Stimulated activated memory B cell treated with anti-CD40 and anti-IgM and Interleukin-4, amounts not matched to agents 10 μg/mL and 1 μg/mL and 100 μg/mL, for 72 hours (primary cell): ENCODE measurements around the gene PSAPL1.

Source experiments
- ATAC-seq: fragments of 150-1000 bp; cut with Tn5 transposase; 2 replicates; pipeline ENCODE4 v1.10.0; 2021
- H3K27ac Mint-ChIP-seq: one replicate; pipeline ENCODE4 v1.8.0; 2022; ENCODE audit warnings: mild to moderate bottlenecking, mixed read lengths
- H3K27me3 Mint-ChIP-seq: one replicate; pipeline ENCODE4 v1.8.0; 2022; ENCODE audit warnings: mixed read lengths
- H3K36me3 Mint-ChIP-seq: one replicate; pipeline ENCODE4 v1.8.0; 2022; ENCODE audit warnings: mixed read lengths
- H3K4me1 Mint-ChIP-seq: one replicate; pipeline ENCODE4 v1.8.0; 2022; ENCODE audit warnings: mixed read lengths
- H3K4me3 Mint-ChIP-seq: one replicate; pipeline ENCODE4 v1.8.0; 2022; ENCODE audit warnings: mild to moderate bottlenecking, moderate library complexity, mixed read lengths
- H3K9me3 Mint-ChIP-seq: one replicate; pipeline ENCODE4 v1.8.0; 2022; ENCODE audit warnings: mixed read lengths

Gene PSAPL1, protein sequence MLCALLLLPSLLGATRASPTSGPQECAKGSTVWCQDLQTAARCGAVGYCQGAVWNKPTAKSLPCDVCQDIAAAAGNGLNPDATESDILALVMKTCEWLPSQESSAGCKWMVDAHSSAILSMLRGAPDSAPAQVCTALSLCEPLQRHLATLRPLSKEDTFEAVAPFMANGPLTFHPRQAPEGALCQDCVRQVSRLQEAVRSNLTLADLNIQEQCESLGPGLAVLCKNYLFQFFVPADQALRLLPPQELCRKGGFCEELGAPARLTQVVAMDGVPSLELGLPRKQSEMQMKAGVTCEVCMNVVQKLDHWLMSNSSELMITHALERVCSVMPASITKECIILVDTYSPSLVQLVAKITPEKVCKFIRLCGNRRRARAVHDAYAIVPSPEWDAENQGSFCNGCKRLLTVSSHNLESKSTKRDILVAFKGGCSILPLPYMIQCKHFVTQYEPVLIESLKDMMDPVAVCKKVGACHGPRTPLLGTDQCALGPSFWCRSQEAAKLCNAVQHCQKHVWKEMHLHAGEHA

DNA sequence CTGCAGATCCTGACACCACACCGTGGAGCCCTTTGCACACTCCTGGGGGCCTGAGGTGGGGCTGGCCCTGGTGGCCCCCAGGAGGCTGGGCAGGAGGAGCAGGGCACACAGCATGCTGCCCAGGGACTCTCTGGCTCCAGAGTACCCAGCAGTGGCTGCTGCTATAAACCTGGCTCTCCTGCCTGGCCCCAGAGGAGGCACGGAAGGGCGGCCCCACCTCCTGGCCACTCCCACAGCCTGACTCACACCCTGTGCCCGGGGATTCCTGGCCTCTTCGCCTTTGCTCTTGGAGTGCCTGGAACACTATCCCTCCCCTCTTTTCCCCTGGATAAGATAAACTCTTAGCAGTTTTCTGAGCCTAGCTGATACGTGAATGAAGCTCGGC is at the start of gene PSAPL1:
PSAPL1 (minus strand) TSS at position 165 of the 385 bp plus-strand sequence; CDS start at position 114, 51 bp downstream.
- Mint-ChIP-seq H3K27me3 (no peaks in the 10 kb centered on the region), H3K4me1 (no peaks in the 10 kb centered on the region), H3K27ac (no peak within 1 kb of the TSS)

DNA sequence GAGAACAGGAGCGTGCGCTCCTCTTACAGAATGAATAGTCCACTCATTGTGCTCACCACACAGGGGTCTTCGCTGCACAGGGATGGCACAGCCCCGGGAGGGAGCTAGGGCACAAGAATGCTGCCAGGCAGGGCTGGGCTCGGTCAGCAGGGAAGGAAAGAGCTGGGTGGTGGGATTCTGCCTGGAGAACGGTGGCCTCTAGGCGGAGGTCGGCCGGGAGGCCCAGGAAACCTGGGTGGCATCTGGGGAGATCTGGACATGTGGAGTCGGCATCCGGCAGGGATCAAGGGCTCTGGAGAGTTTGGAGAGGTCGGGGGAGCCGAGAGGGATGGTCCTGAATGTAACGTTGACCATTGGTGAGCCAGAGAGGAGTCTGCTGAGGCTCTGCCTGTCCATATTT is 46.5 kb upstream of the PSAPL1 start:
- no peak for ATAC-seq
- no peak overlapping the region for H3K27ac Mint-ChIP-seq

More for the DNA sequence above, at the start of gene PSAPL1:
- no peak for ATAC-seq
- H3K9me3 Mint-ChIP-seq: no peaks in the 10 kb centered on the region
- H3K36me3 Mint-ChIP-seq: no peaks in the 10 kb centered on the region
- no peak within 1 kb of the TSS for H3K4me3 Mint-ChIP-seq

DNA sequence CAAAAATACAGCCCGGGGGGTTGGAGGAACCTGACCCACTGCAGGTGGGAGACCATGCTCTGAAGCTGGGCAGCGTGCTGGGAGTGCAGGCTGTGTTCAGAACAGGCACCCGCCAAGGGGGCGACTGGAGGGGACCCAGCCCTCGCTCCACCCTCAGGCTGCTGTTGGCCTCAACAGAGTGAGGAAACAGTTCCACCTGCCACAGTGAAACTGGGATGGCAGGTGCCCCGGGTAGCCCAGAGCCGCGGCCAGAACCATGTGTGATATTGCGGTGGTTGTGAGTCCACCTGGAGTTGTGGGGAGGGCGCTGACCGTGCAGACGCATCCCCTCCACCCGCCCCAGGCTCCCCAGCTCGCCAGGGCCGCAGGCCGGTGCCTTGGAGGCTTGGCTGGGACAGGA is 45.7 kb upstream of the PSAPL1 start:
- H3K4me1 Mint-ChIP-seq: no peaks in the 10 kb centered on the region
- H3K27ac Mint-ChIP-seq: no peak overlapping the region
- ATAC-seq: no peak
- no peaks in the 10 kb centered on the region for H3K27me3 Mint-ChIP-seq
- no peak overlapping the region for H3K4me3 Mint-ChIP-seq
- H3K9me3 Mint-ChIP-seq: no peaks in the 10 kb centered on the region
- no peaks in the 10 kb centered on the region for H3K36me3 Mint-ChIP-seq

More for the DNA sequence above, 46.5 kb upstream of the PSAPL1 start:
- Mint-ChIP-seq H3K4me3 (no peak overlapping the region), H3K9me3 (no peaks in the 10 kb centered on the region), H3K4me1 (no peaks in the 10 kb centered on the region), H3K36me3 (no peaks in the 10 kb centered on the region), H3K27me3 (no peaks in the 10 kb centered on the region)

DNA sequence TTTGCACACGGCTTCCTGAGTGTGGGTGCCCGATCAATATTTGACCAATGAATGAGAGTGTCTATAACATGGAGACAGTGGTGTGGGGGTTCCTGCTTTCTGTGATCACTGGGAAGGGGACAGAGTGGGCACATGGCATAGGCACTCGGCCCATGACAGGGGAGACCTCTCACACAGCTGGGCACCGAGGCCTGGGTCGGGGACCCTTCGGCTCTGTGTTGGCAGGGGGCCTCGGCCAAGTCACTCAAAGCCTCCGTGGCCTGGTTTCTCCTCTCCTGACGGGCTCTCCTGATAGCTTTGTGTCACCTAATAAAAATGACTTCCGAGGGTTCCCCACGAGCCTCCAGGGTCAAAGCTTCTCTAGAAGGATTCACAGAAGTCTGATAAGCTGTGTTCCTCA is 43.9 kb upstream of the PSAPL1 start:
- Mint-ChIP-seq H3K9me3 (no peaks in the 10 kb centered on the region), H3K4me1 (no peaks in the 10 kb centered on the region), H3K27me3 (peaks cover 8% of the 10 kb centered on the region), H3K36me3 (no peaks in the 10 kb centered on the region), H3K27ac (no peak overlapping the region), H3K4me3 (no peak overlapping the region)
- no peak for ATAC-seq

DNA sequence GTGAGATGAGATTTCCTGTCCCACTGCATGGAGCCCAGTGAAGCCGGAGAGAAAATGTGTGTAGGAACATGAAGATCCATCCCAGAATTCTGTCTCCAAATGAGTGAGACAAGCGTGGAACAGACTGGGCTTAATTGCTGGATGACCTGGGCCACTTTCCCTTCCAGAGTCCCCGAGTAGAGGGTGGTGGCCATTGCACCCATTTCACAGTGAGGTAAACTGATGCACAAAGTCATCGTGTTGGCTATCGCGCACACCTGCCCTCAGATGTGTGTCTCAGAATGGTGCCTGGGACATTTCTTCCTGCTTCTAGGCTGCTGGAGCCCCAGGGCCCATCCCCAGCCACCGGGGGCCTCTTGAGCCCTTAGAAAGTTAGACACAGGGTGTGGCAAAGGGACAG is 43.0 kb upstream of the PSAPL1 start:
- Mint-ChIP-seq H3K27me3 (peaks cover 16% of the 10 kb centered on the region), H3K4me1 (no peaks in the 10 kb centered on the region)
- ATAC-seq: no peak

DNA sequence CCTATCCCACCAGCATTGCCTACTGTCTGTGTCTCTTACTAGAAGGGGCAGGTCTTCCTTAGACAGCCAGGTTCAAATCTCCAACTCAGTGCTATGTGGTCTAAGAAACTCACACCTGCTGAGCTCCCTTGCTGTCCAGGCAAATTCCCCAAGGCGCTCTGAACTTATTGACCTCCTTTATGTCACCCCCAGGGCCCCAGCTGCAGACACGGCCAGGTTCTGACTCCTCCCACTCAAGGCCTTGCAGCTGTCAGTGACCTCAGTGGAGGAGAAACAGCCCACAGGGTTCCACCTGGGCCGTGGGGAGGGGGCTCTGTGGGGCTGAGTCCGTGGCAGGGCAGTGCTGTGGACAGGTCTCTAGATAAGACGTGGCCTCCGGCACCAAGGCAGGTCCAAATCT is 42.1 kb upstream of the PSAPL1 start:
- no peak overlapping the region for H3K27ac Mint-ChIP-seq
- H3K36me3 Mint-ChIP-seq: no peaks in the 10 kb centered on the region

More for the DNA sequence above, 43.0 kb upstream of the PSAPL1 start:
- H3K27ac Mint-ChIP-seq: no peak overlapping the region
- no peak overlapping the region for H3K4me3 Mint-ChIP-seq
- H3K9me3 Mint-ChIP-seq: no peaks in the 10 kb centered on the region
- H3K36me3 Mint-ChIP-seq: no peaks in the 10 kb centered on the region

DNA sequence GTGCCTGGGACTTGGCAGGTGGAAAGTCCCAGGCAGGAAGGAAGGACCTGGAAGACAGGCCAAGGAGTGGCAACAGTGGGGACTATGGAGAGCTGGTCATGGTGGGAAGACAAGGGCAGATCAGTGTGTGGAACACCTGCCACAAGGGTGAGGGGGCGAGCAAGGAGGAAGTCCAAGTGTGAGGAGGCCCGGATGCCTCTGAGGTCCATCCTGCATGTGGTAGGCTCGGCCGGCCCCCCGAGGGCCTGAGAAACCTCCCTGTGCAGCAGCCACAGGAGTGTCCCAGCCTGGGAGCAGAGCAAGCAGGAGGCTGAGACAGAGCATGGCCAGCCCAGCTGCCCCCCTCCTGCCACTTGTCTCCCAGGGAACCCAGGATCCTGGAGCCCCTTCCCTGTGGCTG is 40.5 kb upstream of the PSAPL1 start:
- Mint-ChIP-seq H3K4me3 (no peak overlapping the region), H3K27me3 (peaks cover 26% of the 10 kb centered on the region), H3K36me3 (no peaks in the 10 kb centered on the region), H3K27ac (no peak overlapping the region), H3K9me3 (no peaks in the 10 kb centered on the region), H3K4me1 (no peaks in the 10 kb centered on the region)
- ATAC-seq: no peak

More for the DNA sequence above, 42.1 kb upstream of the PSAPL1 start:
- Mint-ChIP-seq H3K4me1 (no peaks in the 10 kb centered on the region), H3K27me3 (peaks cover 24% of the 10 kb centered on the region), H3K9me3 (no peaks in the 10 kb centered on the region), H3K4me3 (no peak overlapping the region)
- no peak for ATAC-seq

DNA sequence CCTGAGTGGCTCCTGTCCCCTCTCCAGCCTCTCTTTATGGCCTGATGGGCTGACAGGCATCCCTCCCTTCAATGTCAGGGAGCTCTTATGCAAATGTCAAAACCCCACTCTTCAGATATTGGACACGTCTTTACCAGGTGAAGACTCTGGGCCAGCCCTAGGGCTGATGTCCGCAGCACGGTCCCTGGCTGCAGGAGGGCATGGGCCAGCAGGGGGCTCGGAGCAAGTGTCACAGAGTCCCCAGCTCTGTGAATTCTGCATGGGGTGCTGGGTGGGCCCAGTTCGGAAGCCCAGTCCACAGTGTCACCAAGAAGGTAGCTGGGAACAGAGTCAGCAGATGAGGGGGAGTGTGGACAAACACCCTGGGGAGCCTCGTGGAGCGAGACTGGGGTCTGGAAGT is 39.6 kb upstream of the PSAPL1 start:
- Mint-ChIP-seq H3K36me3 (no peaks in the 10 kb centered on the region), H3K4me3 (no peak overlapping the region), H3K27ac (no peak overlapping the region), H3K4me1 (no peaks in the 10 kb centered on the region), H3K9me3 (no peaks in the 10 kb centered on the region), H3K27me3 (peaks cover 26% of the 10 kb centered on the region)
- ATAC-seq: peak; percentile 2

DNA sequence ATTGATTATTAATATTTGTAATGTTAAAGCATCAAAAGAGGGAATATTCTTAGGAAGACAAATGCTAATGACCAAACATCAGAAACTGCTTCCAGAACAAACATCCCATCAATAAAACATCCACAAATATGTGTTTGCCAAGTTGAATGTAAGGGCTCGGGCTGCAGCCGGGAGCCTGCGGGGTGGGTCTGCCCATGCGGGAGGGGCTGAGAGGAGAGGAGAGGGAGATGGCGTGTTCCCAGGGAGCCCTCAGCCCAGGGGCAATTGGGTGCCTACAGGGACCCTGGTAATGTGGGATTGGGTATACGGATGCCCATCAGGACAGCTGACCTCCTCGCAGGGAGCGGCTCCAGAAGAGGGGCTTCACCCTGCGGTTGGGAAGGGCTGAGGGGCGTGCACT is 38.4 kb upstream of the PSAPL1 start:
- Mint-ChIP-seq H3K4me1 (no peaks in the 10 kb centered on the region), H3K9me3 (peaks cover 4% of the 10 kb centered on the region), H3K27me3 (peaks cover 26% of the 10 kb centered on the region), H3K4me3 (no peak overlapping the region), H3K36me3 (no peaks in the 10 kb centered on the region), H3K27ac (no peak overlapping the region)
- ATAC-seq: no peak

DNA sequence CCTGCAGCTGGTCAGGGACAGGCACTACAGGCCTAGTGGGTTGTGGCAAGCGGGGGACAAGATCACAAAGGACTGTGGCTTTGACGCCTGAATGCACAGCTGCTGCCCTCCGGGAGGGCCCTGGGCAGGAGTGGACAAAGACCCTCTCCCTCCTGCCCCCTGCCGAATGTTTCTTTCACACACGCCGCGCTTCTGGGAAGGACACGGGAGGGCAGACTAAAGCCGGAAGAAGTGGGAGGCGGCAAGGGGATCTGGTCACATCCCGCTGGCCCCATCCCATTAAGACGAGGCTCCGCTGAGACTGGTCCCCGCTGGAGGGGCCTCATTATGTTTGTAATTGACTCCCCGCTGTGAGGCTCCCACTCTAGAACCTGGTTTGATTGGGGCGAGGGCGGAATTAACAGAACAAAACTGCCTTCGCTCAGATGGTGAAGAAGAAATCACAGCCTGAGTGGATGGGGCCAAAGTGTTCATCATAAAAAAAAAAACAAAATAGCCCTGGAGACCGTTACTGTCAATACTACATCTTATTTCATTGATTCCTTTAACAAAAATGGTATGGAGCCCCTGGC is 37.8 kb upstream of the PSAPL1 start:
- Mint-ChIP-seq H3K4me1 (no peaks in the 10 kb centered on the region), H3K27me3 (peaks cover 26% of the 10 kb centered on the region), H3K4me3 (no peak overlapping the region), H3K9me3 (peaks cover 4% of the 10 kb centered on the region), H3K36me3 (no peaks in the 10 kb centered on the region), H3K27ac (no peak overlapping the region)
- ATAC-seq: no peak

DNA sequence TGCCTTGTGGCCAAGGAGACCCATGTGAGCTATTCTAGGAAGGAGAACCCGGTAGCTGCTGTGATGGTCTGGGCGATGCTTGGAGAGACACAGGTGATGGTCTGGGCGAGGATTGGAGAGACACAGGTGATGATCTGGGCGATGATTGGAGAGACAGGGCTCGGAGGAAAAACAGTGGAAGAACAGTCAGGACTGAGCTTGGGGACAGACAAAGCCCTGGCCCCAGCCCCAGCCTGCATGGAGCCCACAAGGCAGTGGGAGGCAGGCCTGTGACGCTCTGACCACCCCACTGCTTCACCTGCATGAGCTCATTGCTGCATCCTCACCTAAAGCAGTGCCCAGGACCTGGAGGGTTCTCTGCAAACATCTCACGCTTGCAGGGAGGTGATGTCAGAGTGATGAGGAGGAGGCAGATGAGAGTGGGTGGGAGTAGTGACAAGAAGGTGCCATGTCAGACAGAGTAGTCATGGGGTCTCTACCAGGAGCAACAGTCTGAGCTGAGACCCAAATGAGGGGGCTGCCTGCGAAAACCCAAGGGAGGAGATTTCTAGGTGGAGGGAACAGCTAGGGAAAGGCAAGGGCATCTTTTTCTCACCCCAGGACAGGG is 35.9 kb upstream of the PSAPL1 start:
- no peaks in the 10 kb centered on the region for H3K4me1 Mint-ChIP-seq
- H3K27me3 Mint-ChIP-seq: peaks cover 26% of the 10 kb centered on the region
- H3K36me3 Mint-ChIP-seq: no peaks in the 10 kb centered on the region
- H3K27ac Mint-ChIP-seq: no peak overlapping the region
- H3K9me3 Mint-ChIP-seq: peaks cover 4% of the 10 kb centered on the region
- no peak overlapping the region for H3K4me3 Mint-ChIP-seq
- ATAC-seq: no peak

DNA sequence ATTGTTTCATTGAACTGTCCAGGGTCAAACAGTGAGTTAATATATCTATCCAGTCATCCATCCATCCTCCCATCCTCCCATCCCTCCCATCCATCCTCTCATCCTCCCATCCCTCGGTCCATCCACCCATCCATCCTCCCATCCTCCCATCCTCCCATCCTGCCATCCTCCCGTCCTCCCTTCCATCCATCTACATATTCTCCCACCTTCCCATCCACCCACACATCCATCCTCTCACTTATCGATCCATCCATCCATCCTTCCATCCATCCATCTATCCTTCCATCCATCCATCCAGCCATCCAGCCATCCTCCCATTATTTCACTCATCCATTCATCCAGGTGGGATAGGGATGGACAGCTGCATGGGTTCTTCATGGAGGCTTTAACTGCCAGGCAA is 35.4 kb upstream of the PSAPL1 start:
- Mint-ChIP-seq H3K4me3 (no peak overlapping the region), H3K36me3 (no peaks in the 10 kb centered on the region), H3K9me3 (peaks cover 4% of the 10 kb centered on the region), H3K27ac (no peak overlapping the region), H3K27me3 (peaks cover 23% of the 10 kb centered on the region), H3K4me1 (no peaks in the 10 kb centered on the region)
- no peak for ATAC-seq

DNA sequence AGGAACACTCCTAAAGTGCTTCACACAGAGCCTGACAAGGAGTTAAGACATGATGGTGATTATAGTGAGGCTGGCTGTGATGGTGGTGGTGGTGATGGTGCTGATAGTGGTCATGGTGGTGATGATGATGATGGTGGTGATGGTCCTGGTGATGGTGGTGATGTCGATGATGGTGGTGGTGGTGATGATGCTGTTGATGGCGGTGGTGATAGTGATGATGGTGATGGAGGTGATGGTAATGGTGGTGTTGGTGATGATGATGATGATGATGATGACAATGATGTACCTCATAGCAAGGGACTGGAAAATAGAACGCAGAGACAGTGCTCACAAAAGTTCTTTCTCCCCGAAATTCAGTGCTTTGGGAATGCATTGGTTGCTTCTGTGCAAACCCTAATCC is 34.3 kb upstream of the PSAPL1 start:
- no peak for ATAC-seq
- H3K4me1 Mint-ChIP-seq: no peaks in the 10 kb centered on the region
- H3K36me3 Mint-ChIP-seq: no peaks in the 10 kb centered on the region
- H3K4me3 Mint-ChIP-seq: no peak overlapping the region
- peaks cover 4% of the 10 kb centered on the region for H3K9me3 Mint-ChIP-seq
- peaks cover 18% of the 10 kb centered on the region for H3K27me3 Mint-ChIP-seq
- H3K27ac Mint-ChIP-seq: no peak overlapping the region

DNA sequence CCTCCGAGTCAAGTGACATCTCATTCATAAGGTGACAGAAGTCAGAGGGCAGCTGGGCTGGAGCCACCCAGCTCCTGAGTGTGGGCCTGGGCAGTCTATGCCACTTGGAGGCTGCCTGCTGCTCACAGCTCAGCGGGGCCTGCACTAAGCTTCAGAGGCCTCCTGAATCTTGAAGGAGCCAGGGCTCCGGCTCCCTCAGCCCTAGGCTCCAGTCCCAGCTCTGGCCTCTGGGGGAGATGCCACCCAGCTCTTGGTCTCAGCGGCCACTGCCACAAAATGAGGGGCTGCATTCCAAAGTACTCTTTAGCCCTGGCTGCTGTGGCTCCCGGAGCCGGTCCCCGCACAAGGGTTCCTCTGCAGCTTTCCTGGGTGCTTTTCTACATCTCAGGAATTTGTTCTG is 32.7 kb upstream of the PSAPL1 start:
- Mint-ChIP-seq H3K4me1 (no peaks in the 10 kb centered on the region), H3K27ac (no peak overlapping the region), H3K9me3 (peaks cover 4% of the 10 kb centered on the region), H3K27me3 (peaks cover 9% of the 10 kb centered on the region), H3K36me3 (no peaks in the 10 kb centered on the region), H3K4me3 (no peak overlapping the region)
- no peak for ATAC-seq

DNA sequence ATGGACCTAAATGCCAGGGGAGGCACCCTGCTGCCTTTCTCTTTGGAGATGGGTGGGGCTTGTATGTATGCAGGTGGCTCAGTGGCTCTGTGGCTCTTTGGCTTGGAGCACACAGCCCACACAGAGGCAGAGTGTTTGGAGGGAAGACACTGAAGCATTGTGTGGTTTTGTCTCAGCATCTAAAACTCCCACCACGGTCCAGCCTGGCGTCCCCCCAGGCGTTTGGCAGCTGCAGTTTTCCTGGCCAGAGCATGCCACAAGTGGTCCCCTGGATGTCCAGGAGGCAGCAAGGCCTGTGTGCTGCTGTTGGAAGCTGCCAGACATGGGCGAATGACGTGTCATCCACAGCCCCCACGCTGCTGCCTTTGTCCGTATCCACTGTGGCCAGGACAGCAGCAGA is 32.2 kb upstream of the PSAPL1 start:
- Mint-ChIP-seq H3K27ac (no peak overlapping the region), H3K9me3 (peaks cover 4% of the 10 kb centered on the region), H3K27me3 (peaks cover 6% of the 10 kb centered on the region), H3K36me3 (no peaks in the 10 kb centered on the region), H3K4me1 (no peaks in the 10 kb centered on the region), H3K4me3 (no peak overlapping the region)
- no peak for ATAC-seq

DNA sequence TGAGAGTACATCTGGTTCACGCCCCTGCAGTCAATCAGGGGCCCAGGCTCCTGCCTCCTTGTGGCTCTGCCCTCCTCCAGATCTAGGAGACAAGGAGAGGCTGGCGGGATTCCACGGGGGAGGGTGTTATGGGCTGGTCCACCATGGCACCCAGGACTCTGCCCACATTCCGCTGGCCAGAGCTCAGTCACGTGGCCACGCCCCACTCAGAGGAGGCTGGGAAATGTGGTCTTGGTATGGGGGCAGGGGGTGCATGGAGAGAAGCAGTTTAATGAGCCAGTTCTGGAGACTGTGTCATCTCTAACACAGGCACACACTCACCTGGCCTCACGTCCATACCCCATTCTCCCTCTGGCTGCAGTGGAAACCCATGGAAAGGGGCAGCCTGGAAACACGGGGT is 31.5 kb upstream of the PSAPL1 start:
- no peak for ATAC-seq
- H3K4me1 Mint-ChIP-seq: no peaks in the 10 kb centered on the region

More for the DNA sequence above, 31.5 kb upstream of the PSAPL1 start:
- Mint-ChIP-seq H3K27me3 (peaks cover 9% of the 10 kb centered on the region), H3K36me3 (no peaks in the 10 kb centered on the region), H3K9me3 (peaks cover 4% of the 10 kb centered on the region), H3K27ac (no peak overlapping the region), H3K4me3 (no peak overlapping the region)
